GM12865 (cell line): ENCODE measurements around the gene ATG4D.
"Not testable (repeated sequence)": the region's sequence is repeated elsewhere in the genome, so short reads cannot be mapped to it uniquely, and the experiment has no call there.

Experiments
- DNase-seq: peaks from one replicate; pipeline ENCODE4 v3.0.0; 2010; ENCODE audit warnings: low read depth
- H3K4me3 ChIP-seq: 2 replicates; pipeline ENCODE4 v1.5.1; 2011; ENCODE audit warnings: mild to moderate bottlenecking, low read depth, low read length, control low read depth
- TF ChIP-seq, protein P1 (sequence below): IDR thresholded peaks from 2 replicates; pipeline ENCODE4 v1.5.1; 2011; ENCODE audit warnings: low read length, control low read depth, low read depth, inconsistent platforms; ENCODE audit not compliant: insufficient read depth; ENCODE audit errors: missing control alignments

Gene ATG4D

DNA sequence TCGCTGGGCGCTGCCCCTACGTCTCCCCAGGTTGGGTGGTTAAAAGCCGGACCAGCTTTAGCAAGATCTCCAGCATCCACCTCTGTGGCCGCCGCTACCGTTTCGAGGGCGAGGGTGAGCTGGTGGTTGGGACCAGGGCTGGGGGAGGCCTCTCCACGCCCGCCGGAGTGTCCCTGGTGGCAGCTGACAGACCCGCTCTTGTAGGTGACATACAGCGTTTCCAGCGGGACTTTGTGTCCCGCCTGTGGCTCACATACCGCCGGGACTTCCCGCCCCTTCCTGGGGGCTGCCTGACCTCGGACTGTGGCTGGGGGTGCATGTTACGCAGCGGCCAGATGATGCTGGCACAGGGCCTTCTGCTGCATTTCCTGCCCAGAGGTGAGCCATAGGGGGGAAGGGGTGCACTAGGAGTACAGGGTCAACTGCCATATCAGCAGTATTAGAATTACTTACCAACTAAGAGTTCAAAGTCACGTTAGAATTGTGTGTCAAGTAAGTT is 1.1 kb downstream of the ATG4D start:
- DNase-seq: no peak
- peak overlapping the region; percentile 99 for H3K4me3 ChIP-seq
- TF ChIP-seq, protein P1, sequence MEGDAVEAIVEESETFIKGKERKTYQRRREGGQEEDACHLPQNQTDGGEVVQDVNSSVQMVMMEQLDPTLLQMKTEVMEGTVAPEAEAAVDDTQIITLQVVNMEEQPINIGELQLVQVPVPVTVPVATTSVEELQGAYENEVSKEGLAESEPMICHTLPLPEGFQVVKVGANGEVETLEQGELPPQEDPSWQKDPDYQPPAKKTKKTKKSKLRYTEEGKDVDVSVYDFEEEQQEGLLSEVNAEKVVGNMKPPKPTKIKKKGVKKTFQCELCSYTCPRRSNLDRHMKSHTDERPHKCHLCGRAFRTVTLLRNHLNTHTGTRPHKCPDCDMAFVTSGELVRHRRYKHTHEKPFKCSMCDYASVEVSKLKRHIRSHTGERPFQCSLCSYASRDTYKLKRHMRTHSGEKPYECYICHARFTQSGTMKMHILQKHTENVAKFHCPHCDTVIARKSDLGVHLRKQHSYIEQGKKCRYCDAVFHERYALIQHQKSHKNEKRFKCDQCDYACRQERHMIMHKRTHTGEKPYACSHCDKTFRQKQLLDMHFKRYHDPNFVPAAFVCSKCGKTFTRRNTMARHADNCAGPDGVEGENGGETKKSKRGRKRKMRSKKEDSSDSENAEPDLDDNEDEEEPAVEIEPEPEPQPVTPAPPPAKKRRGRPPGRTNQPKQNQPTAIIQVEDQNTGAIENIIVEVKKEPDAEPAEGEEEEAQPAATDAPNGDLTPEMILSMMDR: no peak

DNA sequence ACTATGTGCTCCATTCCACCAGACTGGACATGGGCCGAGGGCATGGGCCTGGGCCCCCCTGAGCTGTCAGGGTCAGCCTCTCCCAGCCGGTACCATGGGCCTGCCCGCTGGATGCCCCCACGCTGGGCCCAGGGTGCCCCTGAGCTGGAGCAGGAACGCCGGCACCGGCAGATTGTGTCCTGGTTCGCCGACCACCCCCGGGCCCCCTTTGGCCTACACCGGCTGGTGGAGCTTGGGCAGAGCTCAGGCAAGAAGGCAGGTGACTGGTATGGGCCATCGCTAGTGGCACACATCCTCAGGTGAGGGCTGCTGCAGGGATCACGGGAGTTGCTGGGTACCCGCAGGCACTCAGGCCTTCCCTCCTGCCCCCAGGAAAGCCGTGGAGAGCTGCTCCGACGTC is 3.1 kb downstream of the ATG4D start:
- TF ChIP-seq, protein P1: no peak
- DNase-seq: no peak
- H3K4me3 ChIP-seq: no peak overlapping the region

DNA sequence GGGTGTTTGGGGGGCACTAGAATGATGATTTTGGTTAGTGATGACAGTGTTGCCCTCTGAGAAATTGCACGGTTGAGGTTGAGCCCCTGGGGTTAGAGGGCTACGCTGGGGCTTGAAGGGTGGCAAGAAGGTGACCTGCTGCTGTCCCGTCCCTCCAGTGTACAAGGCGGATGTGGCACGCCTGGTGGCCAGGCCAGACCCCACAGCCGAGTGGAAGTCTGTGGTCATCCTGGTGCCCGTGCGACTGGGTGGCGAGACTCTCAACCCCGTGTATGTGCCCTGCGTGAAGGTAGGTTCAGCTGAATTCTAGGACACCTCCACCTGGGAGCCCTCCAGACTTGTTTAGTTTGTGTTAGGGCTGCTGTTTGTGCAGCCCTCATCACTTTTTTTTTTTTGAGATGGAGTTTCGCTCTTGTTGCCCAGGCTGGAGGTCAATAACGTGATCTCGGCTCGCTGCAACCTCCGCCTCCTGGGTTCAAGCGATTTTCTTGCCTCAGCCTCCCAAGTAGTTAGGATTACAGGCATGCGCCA is 5.1 kb downstream of the ATG4D start:
- DNase-seq: no peak
- TF ChIP-seq, protein P1: no peak
- no peak overlapping the region for H3K4me3 ChIP-seq

DNA sequence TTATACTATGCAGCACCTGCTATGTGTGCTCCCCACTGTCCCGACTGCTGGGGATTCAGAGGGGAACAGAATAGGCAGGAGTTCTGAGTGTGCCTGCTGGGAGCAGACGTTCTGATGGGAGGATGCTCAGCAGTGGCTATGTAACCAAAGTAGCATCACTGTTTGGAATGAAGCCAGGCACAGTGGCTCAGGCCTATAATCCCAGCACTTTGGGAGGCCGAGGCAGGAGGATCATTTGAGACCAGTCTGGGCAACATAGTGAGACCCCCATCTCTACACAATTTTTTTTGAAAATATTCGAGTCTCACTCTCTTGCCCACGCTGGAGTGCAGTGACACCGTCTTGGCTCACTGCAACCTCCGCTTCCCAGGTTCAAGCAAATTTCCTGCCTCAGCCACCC is 6.0 kb downstream of the ATG4D start:
- no peak overlapping the region for H3K4me3 ChIP-seq
- TF ChIP-seq, protein P1: no peak
- no peak for DNase-seq

DNA sequence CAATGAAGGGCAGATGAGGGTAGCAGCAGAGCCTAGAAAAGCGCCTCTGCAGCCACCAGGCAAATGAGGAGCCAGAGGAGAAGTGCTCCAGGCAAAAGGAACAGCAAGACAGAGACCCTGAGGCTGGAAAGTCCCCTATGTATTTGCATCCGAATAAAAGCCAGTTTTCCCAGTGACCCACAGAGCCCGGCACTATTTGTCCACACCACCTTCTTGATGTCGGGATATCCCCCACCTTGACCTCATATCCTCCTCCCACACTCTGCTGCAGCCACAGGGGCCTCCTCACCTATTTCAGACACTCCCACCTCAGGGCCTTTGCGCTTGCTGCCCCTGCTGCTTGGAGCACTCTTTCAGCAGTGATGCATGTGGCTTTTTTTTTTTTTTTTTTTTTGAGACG is 6.6 kb downstream of the ATG4D start:
- H3K4me3 ChIP-seq: no peak overlapping the region
- TF ChIP-seq, protein P1: no peak
- peak; percentile 45 for DNase-seq

DNA sequence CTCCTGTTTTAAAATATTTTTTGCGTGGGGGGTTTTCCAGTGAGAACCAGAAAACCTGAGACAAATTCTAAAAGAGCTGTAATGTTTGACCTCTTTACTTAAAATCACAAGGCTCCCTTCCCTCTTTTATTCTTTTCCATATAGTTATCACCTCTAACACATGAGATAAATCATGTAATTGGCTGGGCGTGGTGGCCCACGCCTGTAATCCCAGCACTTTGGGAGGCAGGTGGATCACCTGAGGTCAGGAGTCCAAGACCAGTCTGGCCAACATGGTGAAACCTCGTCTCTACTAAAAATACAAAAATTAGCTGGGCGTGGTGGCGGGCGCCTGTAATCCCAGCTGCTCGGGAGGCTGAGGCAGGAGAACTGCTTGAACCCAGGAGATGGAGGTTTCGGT is 7.3 kb downstream of the ATG4D start:
- not testable (repeated sequence) for H3K4me3 ChIP-seq, DNase-seq

DNA sequence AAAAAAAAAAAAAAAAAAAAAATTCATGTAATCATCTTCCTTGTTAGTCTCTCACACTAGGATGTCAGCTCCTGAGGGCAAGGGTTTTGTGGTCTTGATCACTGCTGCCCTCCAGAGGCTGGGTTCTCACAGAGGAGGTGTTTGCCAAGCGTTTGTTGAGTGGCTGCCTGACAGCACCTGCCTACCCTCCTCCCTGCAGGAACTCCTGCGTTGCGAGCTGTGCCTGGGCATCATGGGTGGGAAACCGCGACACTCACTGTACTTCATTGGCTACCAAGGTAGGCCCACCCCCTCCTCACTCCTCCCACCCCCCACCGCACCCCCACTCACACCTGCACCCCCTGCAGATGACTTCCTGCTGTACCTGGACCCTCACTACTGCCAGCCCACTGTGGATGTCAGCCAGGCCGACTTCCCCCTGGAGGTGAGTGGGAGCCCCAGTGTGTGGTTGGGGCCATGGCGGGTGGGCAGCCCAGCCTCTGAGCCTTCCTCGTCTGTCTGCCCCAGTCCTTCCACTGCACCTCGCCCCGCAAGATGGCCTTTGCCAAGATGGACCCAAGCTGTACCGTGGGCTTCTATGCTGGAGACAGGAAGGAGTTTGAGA is 8.1 kb downstream of the ATG4D start:
- no peak overlapping the region for H3K4me3 ChIP-seq
- TF ChIP-seq, protein P1: no peak
- peak; percentile 56 for DNase-seq
